GM12873 (cell line): Measurements from ENCODE around the gene THBS3.

Experiments used
- TF ChIP-seq, protein P1 (sequence below): IDR thresholded peaks from 2 replicates; pipeline ENCODE4 v1.5.1; 2012; ENCODE audit warnings: low read depth, mild to moderate bottlenecking, moderate library complexity, low read length, control low read depth; ENCODE audit not compliant: insufficient read depth; ENCODE audit errors: missing control alignments

Gene THBS3

DNA sequence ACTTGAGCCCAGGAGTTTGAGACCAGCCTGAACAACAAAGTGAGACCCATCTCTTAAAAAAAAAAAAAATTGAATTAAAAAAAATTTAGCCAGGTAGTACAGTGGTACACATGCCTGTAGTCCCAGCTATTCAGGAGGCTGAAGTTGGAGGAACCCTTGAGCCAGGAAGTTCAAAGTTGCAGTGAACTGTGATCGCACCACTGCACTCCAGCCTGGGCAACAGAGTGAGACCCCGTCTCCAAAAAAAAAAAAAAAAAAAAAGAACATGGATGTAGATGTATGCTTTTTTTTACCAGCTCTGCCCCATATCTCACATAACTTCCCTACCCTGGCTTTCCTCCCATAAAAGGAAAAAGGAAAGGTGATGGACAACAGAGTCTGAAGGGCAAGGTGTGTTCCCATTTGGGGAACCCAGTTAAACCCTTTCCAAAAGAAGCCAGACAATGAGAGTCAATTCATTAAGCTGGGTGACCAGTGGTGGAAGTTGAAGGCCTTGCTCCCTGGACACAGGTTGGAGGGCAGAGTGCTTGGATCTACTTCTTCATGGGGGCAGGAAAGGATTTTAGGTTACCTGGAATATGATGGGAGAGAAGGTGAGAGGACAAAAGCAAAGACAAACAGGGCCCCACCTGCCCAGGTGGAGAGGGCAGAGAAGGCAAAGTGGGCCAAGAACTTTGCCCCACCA lies 37.5 kb downstream of the THBS3 start:
- TF ChIP-seq, protein P1, sequence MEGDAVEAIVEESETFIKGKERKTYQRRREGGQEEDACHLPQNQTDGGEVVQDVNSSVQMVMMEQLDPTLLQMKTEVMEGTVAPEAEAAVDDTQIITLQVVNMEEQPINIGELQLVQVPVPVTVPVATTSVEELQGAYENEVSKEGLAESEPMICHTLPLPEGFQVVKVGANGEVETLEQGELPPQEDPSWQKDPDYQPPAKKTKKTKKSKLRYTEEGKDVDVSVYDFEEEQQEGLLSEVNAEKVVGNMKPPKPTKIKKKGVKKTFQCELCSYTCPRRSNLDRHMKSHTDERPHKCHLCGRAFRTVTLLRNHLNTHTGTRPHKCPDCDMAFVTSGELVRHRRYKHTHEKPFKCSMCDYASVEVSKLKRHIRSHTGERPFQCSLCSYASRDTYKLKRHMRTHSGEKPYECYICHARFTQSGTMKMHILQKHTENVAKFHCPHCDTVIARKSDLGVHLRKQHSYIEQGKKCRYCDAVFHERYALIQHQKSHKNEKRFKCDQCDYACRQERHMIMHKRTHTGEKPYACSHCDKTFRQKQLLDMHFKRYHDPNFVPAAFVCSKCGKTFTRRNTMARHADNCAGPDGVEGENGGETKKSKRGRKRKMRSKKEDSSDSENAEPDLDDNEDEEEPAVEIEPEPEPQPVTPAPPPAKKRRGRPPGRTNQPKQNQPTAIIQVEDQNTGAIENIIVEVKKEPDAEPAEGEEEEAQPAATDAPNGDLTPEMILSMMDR, result no peak

- TF ChIP-seq, protein P1, result no peak
Measured at GRCh38 chr1:155169541-155169940, 38.2 kb downstream of the THBS3 start.

DNA sequence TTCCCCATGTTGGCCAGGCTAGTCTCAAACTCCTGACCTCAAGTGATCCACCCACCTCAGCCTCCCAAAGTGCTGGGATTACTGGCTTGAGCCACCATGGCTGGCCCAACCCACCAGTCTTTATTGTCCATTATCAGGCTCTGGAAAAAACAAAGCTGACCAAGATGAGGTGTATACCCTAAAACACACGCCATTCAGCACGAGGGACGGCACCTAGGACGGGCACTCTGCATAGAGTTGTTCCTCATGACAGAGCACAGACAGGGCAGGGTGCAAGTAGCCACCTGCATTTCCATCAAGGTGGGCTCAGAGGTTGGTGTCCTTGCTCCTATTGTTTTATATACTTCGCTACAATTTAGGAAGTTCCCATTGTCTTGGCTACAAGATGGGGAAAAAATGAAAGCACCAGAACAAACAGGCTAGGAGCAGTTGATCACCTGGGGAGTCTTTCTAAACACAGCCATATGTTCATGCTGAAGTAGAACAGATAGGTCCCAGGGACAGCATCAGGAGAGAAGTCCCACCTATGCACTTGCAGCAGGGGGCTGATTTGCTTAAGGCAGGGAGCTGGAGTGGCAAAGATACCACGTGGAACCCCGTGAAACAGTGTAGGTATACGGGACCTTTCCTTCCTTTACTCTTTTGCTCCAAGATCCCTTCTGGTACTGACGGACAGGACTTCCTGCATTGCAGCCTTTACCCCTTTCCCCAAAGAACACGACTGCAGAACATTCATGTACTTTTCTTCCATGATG lies 39.1 kb downstream of the THBS3 start:
- TF ChIP-seq, protein P1, result no peak

DNA sequence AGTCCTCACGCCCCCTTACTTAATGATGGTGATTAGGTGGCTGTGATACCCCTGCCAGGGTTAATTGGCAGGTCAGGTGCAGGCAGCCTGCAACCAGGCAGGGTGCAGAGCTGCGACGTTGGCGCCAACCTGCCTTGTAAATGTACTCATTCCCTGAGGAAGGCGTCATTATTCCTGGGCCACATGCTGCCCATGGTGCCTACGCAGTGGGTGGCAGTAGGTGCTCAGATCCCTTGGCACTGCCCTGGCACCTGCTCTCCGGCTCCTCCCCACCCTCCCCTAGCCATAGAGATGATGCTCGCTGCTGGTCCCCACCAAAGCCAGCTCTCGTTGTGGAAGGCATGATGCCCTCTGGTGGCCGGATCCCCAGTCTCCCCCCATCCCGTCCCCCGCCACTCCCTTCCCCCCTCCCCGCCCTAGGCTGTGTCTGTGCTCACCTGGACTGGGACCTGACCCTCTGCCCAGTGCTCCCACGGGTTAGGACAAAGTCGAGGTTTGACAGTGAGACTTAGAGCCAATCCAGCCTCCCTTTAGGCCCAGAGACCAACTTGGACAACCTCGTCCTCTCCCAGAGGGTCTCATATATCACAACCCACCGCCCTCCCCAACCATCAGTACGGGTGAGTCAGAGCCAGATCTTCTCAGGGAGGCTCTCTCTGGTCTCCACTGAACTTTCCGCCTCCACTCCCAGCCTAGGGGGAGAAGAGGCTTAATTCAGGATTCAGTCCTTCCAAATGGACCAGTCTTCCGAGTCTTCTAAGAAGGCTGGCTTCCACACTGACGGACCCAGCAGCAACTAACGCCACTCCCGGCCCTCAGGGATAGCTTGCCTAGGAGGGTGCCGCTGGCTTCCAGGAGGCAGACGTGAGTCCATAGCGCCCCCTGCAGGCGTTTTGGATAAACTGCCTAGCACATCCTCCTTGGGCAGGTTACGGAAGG lies 40.3 kb downstream of the THBS3 start:
- TF ChIP-seq, protein P1, result peak; percentile 96

DNA sequence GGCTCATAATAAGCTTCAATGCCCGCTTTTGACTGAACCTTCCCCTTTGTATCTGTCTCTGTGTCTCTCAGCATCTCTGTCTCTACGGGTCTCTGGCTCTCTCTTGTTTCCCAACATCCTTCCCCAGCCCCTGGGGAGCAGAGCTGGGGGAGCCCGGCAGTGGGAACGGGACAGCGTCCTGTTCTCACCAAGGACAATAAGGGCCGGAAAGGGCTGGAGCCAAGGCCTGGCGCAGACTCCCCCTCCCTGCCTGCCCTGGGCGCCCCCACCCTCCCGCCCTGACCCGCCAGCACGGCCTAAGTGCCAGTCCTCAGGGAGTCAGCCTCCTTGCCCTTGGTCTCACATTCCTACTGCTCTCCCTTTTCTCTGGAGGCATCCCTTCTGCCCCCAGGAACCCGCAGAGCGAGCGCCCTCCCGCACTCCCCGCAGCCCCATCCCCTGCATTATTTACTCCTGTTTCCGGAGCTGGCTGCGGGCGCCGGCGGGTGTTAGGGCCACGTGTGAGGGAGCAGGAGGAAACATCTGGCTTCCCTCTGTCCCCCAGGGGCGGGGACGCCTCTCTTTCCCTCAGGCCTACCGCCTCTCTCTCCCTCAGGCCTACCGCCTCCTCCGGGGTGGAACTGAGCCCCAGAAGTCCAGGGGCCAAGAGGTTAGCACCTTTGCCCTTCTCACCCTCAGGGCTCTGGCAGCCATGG lies 41.1 kb downstream of the THBS3 start:
- TF ChIP-seq, protein P1, result no peak

DNA sequence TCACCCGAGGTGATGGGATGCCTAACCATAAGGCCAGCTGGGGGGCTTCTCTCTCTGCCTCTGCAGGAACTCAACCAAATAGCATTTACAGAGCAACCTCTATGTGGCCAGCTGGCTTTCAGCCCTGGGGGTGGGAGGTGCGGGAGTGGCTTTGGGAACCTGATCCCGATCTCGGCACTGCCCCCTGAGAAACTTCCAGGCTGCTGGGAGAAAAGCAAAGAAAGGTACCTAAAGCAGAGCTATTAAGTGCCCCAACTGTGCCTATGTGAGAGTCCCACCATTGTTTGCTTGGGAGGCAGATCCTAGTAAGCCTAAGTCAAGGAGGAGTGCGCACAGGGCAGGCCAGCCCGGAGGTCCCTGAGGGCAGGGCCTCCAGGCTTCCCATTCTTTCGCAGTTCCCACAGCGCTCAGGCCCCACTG lies 41.6 kb downstream of the THBS3 start:
- TF ChIP-seq, protein P1, result no peak
